Breast epithelium (tissue), 4 donors: Measurements from ENCODE around the gene CLRN1. TPM values are rescaled to one million over a fixed set of nuclear protein-coding genes. Genes with fewer than 3 reads are reported as not detected.

Experiments
- DNase-seq, 2 donors: peaks; one replicate each; pipeline ENCODE4 v3.0.0-alpha.2; 2019; ENCODE audit warnings: low spot score in 2 of 2
- H3K27ac ChIP-seq, 2 donors: fragments of 200-600 bp; sonication (generic) in 1 of 2; one replicate each; pipeline ENCODE4 v1.5.1; 2016 to 2019; ENCODE audit warnings: mild to moderate bottlenecking in 1 of 2
- H3K27me3 ChIP-seq, 2 donors: fragments of 200-600 bp; sonication (generic) in 1 of 2; one replicate each; pipeline versions ENCODE4 v1.5.1 to v1.6.0; 2017 to 2019; ENCODE audit warnings: control low read depth in 1 of 2, mild to moderate bottlenecking in 1 of 2
- H3K36me3 ChIP-seq: fragments of 200-600 bp; one replicate; pipeline ENCODE4 v1.5.1; 2019
- H3K4me1 ChIP-seq, 2 donors: fragments of 200-600 bp; sonication (generic); one replicate each; pipeline ENCODE4 v1.5.1; 2016 to 2019; ENCODE audit warnings: control low read depth in 1 of 2
- H3K4me3 ChIP-seq, 3 donors: fragments of 200-600 bp; sonication (generic); 1 replicate in 2 of 3; 2 replicates in 1 of 3; pipeline ENCODE4 v1.5.1; 2016 to 2019; ENCODE audit warnings: mild to moderate bottlenecking in 3 of 3, moderate library complexity in 2 of 3
- H3K9me3 ChIP-seq, 2 donors: fragments of 200-600 bp; sonication (generic) in 1 of 2; one replicate each; pipeline ENCODE4 v1.5.1; 2016 to 2019; ENCODE audit warnings: control low read depth in 1 of 2
- POLR2A ChIP-seq: fragments of 450-650 bp; IDR thresholded peaks from one replicate; pipeline ENCODE4 v1.6.1; 2016; ENCODE audit warnings: antibody characterized with exemption, mild to moderate bottlenecking, moderate library complexity
- POLR2AphosphoS5 ChIP-seq, 3 donors: sonication (generic); formaldehyde crosslinking; IDR thresholded peaks; one replicate each; pipeline ENCODE4 v1.6.1; 2017; ENCODE audit warnings: antibody characterized with exemption in 3 of 3
- intact Hi-C: fragments of 100-400 bp; cut with DNase I; formaldehyde crosslinking; loops from one replicate; pipeline ENCODE4 v1.15.1; 2023; ENCODE audit warnings: low total_unique reads
- total RNA-seq, 3 donors: library from RNA; depleted of rRNA; stranded (reverse); fragments of >200 nt; gene quantifications; one replicate each; pipeline ENCODE4 v1.1.0, GENCODE V29; 2016
- TF ChIP-seq, protein P1 (sequence below), 3 donors: fragments of 450-650 bp; IDR thresholded peaks; one replicate each; pipeline ENCODE4 v1.5.1; 2016 to 2017; ENCODE audit warnings: antibody characterized with exemption in 3 of 3, mild to moderate bottlenecking in 3 of 3, moderate library complexity in 3 of 3

Gene CLRN1
- total RNA-seq, 3 donors from 2014 or later = not detected

DNA sequence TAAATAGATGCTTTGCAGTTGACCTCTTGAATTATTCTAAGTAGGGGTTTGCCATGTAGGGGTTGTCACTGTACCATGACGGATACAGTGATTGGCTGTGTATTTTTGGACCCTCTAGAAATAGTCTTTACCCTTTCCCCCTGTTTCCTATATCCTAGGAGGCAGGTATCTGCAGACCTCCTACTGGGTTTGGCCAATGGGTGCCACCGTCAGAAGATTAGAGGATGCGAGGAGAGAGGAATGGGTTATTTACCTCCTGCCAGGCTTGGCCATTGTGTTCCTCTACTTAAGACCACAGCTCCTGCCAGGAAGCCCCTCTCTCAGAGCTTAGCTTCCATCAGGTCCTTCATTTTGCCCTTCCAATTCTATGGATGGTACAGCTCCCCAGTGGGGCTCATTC is 40.2 kb upstream of the CLRN1 start:
- Histone ChIP-seq H3K9me3 (no peaks in the 10 kb centered on the region), H3K4me1 (no peaks in the 10 kb centered on the region), H3K4me3 (no peak overlapping the region), H3K27ac (no peak overlapping the region), H3K27me3 (no peaks in the 10 kb centered on the region), H3K36me3 (no peaks in the 10 kb centered on the region)
- intact Hi-C loops = no loop called here
- DNase-seq = no peak
- TF ChIP-seq POLR2AphosphoS5 (IDR thresholded peaks at IDR 0.05) (no peak), POLR2A (no peak)
- TF ChIP-seq, protein P1, sequence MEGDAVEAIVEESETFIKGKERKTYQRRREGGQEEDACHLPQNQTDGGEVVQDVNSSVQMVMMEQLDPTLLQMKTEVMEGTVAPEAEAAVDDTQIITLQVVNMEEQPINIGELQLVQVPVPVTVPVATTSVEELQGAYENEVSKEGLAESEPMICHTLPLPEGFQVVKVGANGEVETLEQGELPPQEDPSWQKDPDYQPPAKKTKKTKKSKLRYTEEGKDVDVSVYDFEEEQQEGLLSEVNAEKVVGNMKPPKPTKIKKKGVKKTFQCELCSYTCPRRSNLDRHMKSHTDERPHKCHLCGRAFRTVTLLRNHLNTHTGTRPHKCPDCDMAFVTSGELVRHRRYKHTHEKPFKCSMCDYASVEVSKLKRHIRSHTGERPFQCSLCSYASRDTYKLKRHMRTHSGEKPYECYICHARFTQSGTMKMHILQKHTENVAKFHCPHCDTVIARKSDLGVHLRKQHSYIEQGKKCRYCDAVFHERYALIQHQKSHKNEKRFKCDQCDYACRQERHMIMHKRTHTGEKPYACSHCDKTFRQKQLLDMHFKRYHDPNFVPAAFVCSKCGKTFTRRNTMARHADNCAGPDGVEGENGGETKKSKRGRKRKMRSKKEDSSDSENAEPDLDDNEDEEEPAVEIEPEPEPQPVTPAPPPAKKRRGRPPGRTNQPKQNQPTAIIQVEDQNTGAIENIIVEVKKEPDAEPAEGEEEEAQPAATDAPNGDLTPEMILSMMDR (IDR thresholded peaks at IDR 0.05) = no peak

- TF ChIP-seq POLR2A (no peak), POLR2AphosphoS5 (IDR thresholded peaks at IDR 0.05) (no peak)
- TF ChIP-seq, protein P1 (IDR thresholded peaks at IDR 0.05) = no peak
- Histone ChIP-seq H3K36me3 (no peaks in the 10 kb centered on the region), H3K4me1 (no peaks in the 10 kb centered on the region), H3K27ac (no peak overlapping the region), H3K4me3 (no peak overlapping the region), H3K27me3 (no peaks in the 10 kb centered on the region), H3K9me3 (no peaks in the 10 kb centered on the region)
- intact Hi-C loops = no loop called here
- DNase-seq = no peak
Measured at GRCh38 chr3:151011427-151011826, 38.9 kb upstream of the CLRN1 start.

- intact Hi-C loops = no loop called here
- H3K9me3 ChIP-seq = no peaks in the 10 kb centered on the region
- DNase-seq = no peak
Measured at GRCh38 chr3:151009981-151010380, 37.5 kb upstream of the CLRN1 start.

GRCh38 chr3:151009430-151009829 is 36.9 kb upstream of the CLRN1 start:
- Histone ChIP-seq H3K27me3 (no peaks in the 10 kb centered on the region), H3K36me3 (no peaks in the 10 kb centered on the region), H3K4me3 (no peak overlapping the region), H3K4me1 (no peaks in the 10 kb centered on the region), H3K27ac (no peak overlapping the region), H3K9me3 (no peaks in the 10 kb centered on the region)
- intact Hi-C loops = no loop called here
- TF ChIP-seq POLR2A (no peak), POLR2AphosphoS5 (IDR thresholded peaks at IDR 0.05) (no peak)
- TF ChIP-seq, protein P1 (IDR thresholded peaks at IDR 0.05) = no peak
- no peak for DNase-seq

More at GRCh38 chr3:151009981-151010380, 37.5 kb upstream of the CLRN1 start:
- no peaks in the 10 kb centered on the region for H3K27me3 ChIP-seq
- H3K4me1 ChIP-seq = no peaks in the 10 kb centered on the region
- no peaks in the 10 kb centered on the region for H3K36me3 ChIP-seq
- no peak overlapping the region for H3K27ac ChIP-seq
- H3K4me3 ChIP-seq = no peak overlapping the region
- TF ChIP-seq POLR2A (no peak), POLR2AphosphoS5 (IDR thresholded peaks at IDR 0.05) (no peak)
- TF ChIP-seq, protein P1 (IDR thresholded peaks at IDR 0.05) = no peak

DNA sequence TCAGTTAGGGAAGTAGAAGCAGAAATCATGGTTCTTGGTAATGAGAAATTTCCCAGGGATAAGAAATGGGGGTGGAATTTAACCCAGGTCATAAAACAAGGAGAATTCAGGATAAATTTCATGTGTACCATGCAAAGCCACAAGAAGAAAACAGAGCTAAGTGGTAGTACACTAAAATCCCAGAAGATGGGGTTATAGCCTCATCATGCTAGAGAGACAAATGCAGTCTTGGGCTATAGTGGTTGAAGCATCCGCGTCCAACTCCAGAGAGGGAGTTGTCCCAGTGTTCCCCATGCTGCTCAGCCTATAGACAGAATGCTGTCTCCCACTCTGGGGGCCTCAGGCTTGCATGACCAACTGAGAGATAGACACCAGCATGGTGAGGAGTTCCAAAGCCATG is 36.2 kb upstream of the CLRN1 start:
- no peak overlapping the region for H3K27ac ChIP-seq
- DNase-seq = no peak
- H3K27me3 ChIP-seq = no peaks in the 10 kb centered on the region
- H3K36me3 ChIP-seq = no peaks in the 10 kb centered on the region
- no peak overlapping the region for H3K4me3 ChIP-seq
- intact Hi-C loops = no loop called here
- H3K4me1 ChIP-seq = no peaks in the 10 kb centered on the region
- no peaks in the 10 kb centered on the region for H3K9me3 ChIP-seq
- TF ChIP-seq POLR2A (no peak), POLR2AphosphoS5 (IDR thresholded peaks at IDR 0.05) (no peak)
- TF ChIP-seq, protein P1 (IDR thresholded peaks at IDR 0.05) = no peak
